HG03025 (cell line): ENCODE results near the gene CPNE7.

Source experiments
- ATAC-seq: cut with Tn5 transposase; IDR thresholded peaks from one replicate; pipeline ENCODE4 v1.9.1; 2021; ENCODE audit warnings: mild to moderate bottlenecking, moderate library complexity; ENCODE audit not compliant: unreplicated experiment, low FRiP score

Gene CPNE7

GRCh38 chr16:89548344-89549006 lies 27.1 kb upstream of the CPNE7 start:
- ATAC-seq, result no peak

DNA sequence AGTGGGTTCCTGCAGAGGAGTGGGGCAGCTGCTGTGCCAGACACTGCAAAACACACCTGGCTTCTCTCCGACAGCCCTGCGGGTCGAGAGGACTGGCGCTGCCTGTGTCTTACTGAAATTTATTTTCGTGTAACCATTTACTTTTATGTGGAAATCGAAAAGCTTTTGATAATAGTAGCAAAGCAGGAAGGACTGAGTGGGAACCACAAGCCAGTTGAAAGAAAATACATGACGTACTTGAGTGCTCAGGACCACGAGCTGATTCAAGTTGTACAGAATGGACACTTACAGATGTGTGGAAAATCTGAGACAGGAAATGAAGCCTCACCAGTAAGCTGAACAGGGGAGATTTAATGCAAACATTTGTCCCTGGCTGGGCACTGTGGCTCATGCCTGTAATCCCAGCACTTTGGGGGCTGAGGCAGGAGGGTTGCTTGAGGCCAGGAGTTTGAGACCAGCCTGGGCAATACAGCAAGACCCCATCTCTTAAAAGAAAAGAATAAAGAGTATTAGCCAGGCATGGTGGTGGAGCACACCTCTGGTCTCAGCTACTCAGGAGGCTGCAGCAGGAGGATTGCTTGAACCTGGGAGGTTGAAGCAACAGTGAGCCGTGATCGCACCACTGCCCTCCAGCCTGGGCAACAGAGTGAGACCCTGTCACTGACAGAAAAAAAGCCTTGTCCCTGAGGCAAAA lies 26.4 kb upstream of the CPNE7 start:
- ATAC-seq, result no peak

- no peak for ATAC-seq
These were observed 25.0 kb upstream of the CPNE7 start for GRCh38 chr16:89550421-89551007.

GRCh38 chr16:89552329-89552728 lies 23.2 kb upstream of the CPNE7 start:
- no peak for ATAC-seq

- ATAC-seq, result no peak
These were observed 22.6 kb upstream of the CPNE7 start for GRCh38 chr16:89552913-89553312.

DNA sequence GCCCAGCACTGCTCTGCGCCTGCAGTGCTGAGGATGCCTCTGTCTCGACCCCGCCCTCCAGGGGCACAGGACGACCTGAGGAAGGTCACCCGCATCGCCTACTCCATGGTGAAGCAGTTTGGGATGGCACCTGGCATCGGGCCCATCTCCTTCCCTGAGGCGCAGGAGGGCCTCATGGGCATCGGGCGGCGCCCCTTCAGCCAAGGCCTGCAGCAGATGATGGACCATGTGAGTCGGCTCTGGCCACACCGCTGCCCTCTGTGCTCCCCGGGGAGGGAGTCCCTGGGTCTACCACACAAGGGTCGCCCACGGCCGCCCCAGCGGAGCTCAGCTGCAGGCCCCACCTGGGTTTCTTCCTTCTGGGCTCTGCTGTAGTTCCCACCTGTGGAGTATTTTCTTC lies 21.8 kb upstream of the CPNE7 start:
- no peak for ATAC-seq

GRCh38 chr16:89554343-89554742 lies 21.2 kb upstream of the CPNE7 start:
- ATAC-seq, result no peak

GRCh38 chr16:89555265-89555664 lies 20.3 kb upstream of the CPNE7 start:
- ATAC-seq, result no peak

DNA sequence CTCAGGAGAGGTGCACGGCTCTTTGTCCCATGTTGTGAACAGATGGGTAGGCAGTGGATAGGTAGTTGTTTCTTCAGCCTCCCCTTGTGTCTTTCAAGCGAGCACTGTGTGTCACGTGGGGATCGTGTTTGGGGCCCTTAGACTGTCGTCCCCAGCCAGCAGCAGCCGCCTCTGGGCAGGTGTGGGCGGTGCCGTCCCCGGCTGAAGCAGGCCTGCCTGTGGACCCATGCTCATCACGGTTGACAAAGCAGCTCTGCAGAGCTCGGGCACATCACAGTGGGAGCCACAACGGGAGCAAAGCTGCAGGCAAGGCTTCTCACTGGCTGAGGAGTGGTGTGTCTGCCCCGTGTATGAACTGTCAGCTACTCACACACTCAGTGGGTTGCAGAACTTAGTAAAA lies 19.8 kb upstream of the CPNE7 start:
- no peak for ATAC-seq

DNA sequence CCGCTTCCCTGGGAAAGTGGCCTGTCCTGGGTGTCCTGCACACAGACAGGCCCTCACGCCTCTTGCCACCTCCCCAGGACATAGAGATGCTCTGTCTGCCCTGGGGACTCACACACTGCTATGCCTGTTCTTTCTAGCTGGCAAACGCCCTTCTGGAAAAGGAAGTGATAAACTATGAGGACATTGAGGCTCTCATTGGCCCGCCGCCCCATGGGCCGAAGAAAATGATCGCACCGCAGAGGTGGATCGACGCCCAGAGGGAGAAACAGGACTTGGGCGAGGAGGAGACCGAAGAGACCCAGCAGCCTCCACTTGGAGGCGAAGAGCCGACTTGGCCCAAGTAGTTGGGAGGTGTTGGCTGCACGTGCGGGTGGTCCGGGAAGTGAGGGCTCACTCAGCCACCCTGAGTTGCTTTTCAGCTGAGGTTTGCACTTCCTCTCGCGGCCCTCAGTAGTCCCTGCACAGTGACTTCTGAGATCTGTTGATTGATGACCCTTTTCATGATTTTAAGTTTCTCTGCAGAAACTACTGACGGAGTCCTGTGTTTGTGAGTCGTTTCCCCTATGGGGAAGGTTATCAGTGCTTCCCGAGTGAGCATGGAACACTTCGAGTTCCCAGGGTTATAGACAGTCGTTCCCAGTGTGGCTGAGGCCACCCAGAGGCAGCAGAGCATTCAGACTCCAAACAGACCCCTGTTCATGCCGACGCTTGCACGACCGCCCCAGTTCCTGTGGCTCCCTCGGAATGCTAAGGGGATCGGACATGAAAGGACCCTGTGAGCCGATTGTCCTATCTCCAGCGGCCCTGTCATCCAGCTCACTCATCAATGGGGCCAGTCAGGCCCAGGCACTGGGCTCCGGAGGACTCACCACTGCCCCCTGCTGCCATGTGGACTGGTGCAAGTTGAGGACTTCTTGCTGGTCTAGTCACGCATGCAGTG lies 18.5 kb upstream of the CPNE7 start:
- no peak for ATAC-seq

DNA sequence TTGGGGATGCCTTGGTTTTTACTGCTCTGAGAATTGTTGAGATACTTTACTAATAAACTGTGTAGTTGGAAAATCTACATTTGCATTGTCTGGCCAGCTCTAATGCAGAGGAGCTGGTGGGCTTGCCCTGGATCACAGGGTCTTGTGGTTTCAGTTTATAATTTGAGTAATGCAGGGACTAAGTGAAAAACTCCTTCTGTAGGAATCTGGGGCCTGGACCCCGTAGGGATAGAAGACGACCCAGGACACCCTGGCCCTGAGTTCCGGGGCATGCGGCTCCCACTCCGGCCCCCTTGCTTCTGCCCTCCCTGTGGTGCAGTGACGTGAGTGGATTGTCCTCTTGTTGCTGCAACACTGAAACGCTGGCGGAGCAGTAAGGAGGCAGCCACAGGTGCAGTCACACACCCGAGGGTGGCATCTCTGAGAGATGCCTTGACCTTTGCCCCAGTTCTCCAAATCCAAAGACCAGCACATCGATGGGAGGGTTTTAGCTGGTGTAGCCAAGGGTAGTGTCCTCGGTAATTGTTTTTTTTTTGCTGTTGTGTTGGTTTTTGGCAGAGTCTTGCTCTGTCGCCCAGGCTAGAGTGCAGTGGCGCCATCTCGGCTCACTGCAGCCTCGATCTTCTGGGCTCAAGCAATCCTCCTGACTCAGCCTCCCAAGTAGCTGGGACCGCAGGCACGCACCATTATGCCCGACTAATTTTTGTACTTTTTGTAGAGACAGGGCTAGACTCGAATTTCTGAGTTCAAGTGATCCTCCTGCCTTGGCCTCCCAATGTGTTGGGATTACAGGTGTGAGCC lies 17.7 kb upstream of the CPNE7 start:
- no peak for ATAC-seq

DNA sequence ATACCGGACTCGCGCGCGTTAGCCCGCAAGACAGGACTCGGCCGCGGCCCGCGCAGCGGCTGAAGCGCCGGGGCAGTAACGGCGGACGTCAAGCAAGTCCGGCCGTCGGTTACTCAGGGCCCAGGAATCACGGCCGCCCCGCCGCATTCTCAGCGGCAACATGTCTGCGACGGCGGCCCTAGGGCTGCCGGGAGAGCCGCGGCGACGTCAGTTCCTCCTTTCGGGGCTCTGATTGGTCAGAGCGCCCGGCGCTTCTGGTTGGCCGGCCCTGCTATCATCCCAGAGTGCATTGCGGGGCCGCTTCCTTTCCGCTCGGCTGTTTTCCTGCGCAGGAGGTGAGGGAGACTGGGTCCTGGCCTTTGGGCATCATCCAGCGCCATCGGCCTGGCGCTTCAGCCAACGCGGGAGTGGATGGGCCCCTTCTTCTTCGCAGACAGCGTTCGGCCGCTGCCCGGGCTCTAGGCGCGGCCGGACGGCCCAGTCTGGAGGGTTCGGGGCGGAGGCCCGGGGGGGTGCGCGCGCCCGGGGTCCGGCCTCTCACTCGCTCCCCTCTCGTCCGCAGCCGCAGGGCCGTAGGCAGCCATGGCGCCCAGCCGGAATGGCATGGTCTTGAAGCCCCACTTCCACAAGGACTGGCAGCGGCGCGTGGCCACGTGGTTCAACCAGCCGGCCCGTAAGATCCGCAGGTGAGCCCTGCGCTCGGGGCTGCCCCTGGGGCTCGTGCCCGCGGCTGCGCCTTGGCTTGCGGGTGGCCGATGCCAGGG lies 15.0 kb upstream of the CPNE7 start, which contains the start of gene RPL13:
TSS of gene RPL13 (plus strand) at position 305 of the 764 bp plus-strand sequence. CDS start at position 583, 278 bp downstream.
- peak; percentile 67 for ATAC-seq

- no peak for ATAC-seq
These were observed 14.2 kb upstream of the CPNE7 start for GRCh38 chr16:89561142-89561883.

DNA sequence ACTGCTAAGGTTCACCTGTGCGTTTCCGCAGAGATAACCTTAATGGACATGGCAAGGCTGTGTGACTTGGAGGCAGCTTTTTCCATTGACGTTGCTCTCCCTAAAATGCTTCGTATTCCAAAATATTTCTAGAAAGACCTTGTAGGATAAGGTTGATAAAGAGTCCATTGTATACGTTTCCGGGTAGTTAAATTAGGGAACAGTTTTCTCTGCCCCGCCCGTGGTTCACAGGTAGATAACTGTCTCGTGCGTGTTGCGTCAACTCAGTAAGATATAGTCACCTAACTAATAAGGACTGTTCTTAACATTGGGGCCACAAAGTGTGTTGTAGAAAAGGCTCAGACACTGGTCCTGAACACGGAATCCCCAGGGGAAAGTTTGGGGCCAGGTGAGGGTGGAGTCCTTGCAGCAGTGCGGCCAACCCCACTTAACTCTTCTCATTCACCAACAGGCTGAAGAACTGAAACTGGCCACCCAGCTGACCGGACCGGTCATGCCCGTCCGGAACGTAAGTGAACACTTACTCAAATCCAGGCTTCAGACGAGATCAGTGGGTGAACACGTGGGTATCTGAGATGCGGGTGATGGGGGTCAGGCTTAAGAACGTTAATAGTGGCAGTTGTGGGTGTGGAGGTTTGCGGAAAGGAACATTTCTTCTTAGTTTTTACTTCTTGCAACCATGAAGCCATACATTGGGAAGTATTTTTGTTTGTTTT lies 13.5 kb upstream of the CPNE7 start:
- ATAC-seq, result no peak

DNA sequence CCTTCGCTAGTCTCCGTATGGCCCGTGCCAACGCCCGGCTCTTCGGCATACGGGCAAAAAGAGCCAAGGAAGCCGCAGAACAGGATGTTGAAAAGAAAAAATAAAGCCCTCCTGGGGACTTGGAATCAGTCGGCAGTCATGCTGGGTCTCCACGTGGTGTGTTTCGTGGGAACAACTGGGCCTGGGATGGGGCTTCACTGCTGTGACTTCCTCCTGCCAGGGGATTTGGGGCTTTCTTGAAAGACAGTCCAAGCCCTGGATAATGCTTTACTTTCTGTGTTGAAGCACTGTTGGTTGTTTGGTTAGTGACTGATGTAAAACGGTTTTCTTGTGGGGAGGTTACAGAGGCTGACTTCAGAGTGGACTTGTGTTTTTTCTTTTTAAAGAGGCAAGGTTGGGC lies 12.6 kb upstream of the CPNE7 start:
- ATAC-seq, result no peak

DNA sequence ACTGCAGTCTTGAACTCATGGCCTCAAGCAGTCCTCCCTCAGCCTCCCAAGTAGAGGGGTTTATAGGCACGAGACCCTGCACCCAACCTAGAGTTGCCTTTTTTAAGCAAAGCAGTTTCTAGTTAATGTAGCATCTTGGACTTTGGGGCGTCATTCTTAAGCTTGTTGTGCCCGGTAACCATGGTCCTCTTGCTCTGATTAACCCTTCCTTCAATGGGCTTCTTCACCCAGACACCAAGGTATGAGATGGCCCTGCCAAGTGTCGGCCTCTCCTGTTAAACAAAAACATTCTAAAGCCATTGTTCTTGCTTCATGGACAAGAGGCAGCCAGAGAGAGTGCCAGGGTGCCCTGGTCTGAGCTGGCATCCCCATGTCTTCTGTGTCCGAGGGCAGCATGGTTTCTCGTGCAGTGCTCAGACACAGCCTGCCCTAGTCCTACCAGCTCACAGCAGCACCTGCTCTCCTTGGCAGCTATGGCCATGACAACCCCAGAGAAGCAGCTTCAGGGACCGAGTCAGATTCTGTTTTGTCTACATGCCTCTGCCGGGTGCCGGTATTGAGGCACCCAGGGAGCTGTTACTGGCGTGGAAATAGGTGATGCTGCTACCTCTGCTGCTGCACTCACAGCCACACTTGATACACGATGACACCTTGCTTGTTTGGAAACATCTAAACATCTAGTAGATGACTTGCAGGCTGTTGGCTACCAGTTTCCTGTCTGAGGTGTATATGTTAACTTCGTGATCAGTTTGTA lies 11.7 kb upstream of the CPNE7 start:
- ATAC-seq, result no peak
